Lung microvascular endothelial cell (primary cell): ENCODE results near the gene BACE2. TPM values are rescaled to one million over a fixed set of nuclear protein-coding genes. Genes with fewer than 3 reads are reported as not detected.

Experiments used
- DNase-seq, 2 donors: peaks; one replicate each; pipeline versions ENCODE4 v3.0.0 to v3.0.0-alpha.2; 2010; ENCODE audit warnings: low read depth in 2 of 2
- total RNA-seq: library from RNA; depleted of rRNA; stranded (reverse); fragments of >200 nt; gene quantifications from 2 replicates; pipeline ENCODE4 v1.2.1, GENCODE V29; 2014

The BACE2 gene
- total RNA-seq, 1 donor from 2014 or later: 323 TPM

GRCh38 chr21:41318218-41318617 lies 150.3 kb downstream of the BACE2 start:
- no peak for DNase-seq

DNA sequence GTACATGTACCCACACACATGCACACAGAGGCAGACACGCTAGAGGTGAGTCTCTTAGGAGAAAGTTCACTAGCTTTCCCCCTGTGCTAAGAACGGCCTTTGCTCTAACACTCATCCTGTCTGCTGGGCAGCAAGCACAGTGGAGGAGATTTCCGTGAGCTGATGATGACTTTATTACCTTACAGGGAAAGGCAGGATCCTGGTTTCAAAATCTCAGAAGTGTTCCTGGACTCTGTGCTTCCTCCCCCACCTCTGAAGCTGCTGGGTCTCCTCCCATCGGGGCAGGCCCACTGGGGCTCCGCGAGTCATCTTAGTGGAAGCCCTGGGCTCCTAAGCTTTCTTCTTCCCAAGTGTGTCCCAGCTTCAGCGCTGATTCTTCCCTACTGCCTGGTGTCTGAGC lies 151.3 kb downstream of the BACE2 start:
- DNase-seq: no peak

GRCh38 chr21:41321211-41321907 lies 153.4 kb downstream of the BACE2 start:
- DNase-seq: no peak

DNA sequence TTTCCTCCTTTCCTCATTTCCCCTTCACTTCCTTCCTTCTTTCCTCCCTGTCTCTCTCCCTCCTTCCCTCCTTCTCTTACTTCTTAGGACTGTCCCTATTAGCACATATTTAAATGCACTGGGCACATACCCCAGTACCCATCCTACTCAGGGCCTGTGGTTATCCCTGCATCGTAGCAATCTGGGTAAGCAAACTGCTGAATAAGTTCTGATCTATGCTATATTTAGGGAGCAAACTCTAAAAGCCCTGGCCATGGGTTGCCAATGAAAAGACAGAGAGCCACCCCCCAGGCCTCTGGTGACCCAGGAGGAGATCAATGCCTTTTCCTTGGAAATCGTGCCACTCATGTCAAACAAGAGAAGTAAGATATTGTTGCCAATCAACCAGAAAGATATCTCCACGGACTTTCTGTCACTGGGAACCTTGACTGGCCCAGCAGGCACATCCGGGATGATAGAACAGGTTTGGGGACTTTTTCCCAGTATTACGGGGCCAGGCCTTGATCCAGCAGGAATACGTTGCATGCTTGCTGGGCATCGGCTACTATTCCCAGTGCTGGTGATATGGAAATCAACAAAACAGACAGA lies 154.0 kb downstream of the BACE2 start:
- no peak for DNase-seq

DNA sequence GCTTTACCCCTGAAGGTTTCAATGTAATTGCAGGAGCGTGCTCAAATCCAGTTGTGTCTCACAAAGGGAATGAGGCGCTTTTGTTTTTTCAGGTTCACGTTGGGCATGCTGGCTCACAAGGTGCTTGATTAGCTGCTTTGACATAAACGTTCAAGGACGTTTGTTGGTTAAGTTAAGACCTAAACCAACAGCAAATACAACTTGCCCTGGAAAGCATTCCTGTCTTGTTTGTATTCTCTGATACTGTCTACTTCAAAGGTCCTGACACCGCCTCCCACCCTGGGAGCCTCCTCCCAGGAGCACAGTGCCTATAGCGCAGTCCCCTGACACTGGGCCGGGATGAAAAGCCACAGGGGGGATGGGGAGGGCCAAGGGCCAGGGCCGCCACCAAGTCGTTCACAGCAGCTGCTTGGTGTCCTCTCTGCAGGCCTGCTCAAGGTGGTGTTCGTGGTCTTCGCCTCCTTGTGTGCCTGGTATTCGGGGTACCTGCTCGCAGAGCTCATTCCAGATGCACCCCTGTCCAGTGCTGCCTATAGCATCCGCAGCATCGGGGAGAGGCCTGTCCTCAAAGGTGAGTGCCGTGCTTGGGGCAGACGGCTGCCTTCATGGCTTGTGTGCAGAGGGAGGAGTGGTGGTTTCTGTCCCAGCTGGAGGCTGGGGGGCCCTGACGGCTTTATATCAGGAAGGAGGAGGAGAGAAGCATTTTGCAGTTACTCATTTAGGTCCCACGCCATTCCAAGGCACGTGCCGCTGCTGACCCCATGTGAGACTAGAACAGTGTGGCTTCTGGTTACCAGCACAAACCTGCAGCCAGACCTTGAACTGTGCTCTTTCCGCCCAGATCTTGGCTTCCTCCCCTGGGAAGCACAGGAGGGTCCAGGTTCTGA lies 154.8 kb downstream of the BACE2 start:
- no peak for DNase-seq

- no peak for DNase-seq
Observed at GRCh38 chr21:41325138-41325912, 157.4 kb downstream of the BACE2 start.

- DNase-seq: no peak
Observed at GRCh38 chr21:41326414-41327080, 158.6 kb downstream of the BACE2 start.

DNA sequence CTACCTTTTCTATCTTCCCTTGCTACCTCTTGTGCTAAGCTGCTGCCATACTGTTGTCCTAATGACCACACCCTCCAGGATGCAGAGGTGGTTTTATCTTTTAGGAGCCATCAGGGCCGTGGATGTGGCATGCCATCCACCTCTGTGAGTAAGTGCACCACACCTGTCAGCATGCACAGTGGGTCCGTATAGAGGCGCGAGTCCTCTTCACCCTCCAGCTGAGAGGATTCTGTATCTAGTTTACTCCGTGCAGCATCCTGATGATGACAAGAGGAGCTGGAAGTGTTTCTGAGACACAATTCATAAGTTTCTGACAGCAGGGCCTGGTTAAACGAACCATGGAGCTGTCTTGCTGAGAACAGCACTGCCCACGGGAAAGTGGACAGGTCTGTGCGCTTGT lies 159.8 kb downstream of the BACE2 start:
- no peak for DNase-seq

DNA sequence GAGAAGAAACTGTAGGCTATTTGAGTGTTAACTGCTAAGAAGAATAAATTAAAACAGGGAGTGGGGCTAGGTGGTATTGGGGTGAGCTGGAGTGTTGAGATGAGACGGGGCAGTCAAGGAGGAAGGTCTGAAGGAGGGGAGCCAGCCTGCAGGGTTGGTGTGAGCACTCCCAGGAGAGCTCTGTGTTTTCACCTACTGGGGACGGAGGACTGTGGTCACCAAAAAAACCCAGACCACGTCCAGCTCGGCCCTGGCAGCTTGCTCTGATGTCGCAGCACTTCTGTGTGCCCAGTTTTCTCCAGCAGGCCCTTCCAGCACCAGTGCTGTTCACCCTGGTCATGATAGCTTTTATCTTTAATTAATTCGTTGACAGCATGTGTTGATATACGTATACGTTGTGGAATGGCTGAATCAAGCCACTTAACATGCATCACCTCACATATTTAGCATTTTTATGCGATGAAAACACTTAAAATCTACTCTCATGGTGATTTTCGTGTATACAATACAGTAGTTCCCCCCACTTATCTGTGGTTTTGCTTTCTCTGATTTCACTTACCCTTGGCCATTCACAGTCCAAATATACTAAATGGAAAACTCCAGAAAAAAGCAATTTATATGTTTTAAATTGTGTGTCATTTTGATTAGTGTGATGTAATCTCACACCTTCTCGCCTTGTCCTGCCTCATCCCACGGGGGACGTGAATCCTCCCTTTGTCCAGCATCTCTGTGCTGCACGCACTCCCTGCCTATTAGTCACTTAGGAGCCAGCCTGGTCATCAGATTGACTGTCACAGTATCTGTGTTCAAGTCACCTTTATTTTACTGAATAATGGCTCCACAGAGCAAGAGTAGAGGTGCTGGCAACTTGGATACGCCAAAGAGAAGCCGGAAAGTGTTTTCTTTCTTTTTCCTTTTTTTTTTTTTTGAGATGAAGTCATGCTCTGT lies 161.0 kb downstream of the BACE2 start:
- no peak for DNase-seq

Other genes starting within 250 kb of the BACE2 start
- not detected in 2 replicates for gene FAM3B, start 148.6 kb downstream of the BACE2 start, total RNA-seq
- under 0.01 and 0.40 TPM in 2 replicates for gene MX2, start 193.9 kb downstream of the BACE2 start, total RNA-seq